ENCODE results near the gene FANCL.
"Not testable (repeated sequence)": the region's sequence is repeated elsewhere in the genome, so short reads cannot be mapped to it uniquely, and the experiment has no call there.

FANCL gene

DNA sequence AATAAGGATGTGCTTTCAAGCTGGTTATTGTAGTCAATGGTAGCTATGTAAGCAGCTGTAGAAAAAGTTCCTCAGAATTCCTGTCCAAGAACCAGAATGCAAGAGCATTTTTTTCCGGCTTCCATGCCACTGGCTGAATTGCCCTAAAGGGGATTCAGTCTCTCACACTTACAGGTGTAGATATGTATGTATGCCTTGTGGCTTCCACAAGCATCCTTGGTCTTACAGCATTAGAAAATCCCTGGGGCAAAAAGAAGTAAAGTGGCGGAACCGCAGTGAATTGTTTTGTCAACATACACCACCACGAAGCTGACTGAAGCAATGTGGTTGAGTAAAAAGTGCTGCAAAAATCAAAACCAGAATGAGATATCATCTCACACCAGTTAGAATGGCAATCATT, 54.6 kb downstream of the FANCL start:
- DNase-seq: no peak
- Mint-ChIP-seq H3K27ac (no peak overlapping the region), H3K9me3 (no peaks in the 10 kb centered on the region), H3K4me1 (no peaks in the 10 kb centered on the region), H3K4me3 (no peak overlapping the region), H3K36me3 (peaks cover 3% of the 10 kb centered on the region), H3K27me3 (no peaks in the 10 kb centered on the region)
- CTCF ChIA-PET: no interaction called here

DNA sequence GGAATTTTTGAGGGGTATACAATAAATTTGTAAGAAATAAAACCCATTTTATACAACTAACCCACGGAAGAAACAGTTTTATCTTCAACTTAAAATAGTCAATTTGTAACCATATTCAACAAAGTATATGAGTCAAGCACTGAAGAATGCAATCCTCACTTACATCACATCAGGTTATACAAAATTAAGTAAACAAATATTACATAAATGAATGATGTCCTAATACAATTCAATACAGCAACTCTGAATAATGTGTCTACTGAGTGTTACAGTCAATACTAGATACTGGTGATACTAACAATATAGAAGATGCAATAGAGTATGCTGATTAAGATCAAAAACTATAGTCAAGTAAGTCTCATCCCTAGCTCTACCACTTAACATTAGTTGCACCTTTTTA, 58.6 kb downstream of the FANCL start:
- Mint-ChIP-seq H3K36me3 (peaks cover 8% of the 10 kb centered on the region), H3K27me3 (no peaks in the 10 kb centered on the region), H3K9me3 (peaks cover 7% of the 10 kb centered on the region), H3K27ac (no peak overlapping the region), H3K4me1 (no peaks in the 10 kb centered on the region), H3K4me3 (no peak overlapping the region)
- CTCF ChIA-PET: no interaction called here
- no peak for DNase-seq

DNA sequence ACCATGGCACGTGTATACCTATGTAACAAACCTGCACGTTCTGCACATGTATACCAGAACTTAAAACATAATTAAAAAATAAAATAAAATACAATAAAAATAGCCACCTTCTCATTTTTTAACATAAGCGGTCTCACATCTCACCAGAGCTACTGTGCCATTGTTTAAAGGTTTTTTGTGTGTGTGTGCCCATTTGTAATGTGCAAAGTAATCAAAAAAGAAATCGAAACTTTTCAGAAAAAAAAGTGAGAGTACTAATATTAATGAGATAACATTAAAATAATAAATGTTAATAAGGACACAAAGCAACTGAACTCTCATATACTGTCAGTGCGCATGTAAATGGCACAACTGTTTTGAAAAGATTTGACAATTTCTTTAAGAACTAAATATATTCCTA, 60.5 kb downstream of the FANCL start:
- CTCF ChIA-PET: no interaction called here
- H3K27me3 Mint-ChIP-seq: no peaks in the 10 kb centered on the region
- no peaks in the 10 kb centered on the region for H3K4me1 Mint-ChIP-seq
- H3K27ac Mint-ChIP-seq: no peak overlapping the region
- DNase-seq: no peak
- H3K36me3 Mint-ChIP-seq: peaks cover 5% of the 10 kb centered on the region
- H3K4me3 Mint-ChIP-seq: no peak overlapping the region
- peaks cover 7% of the 10 kb centered on the region for H3K9me3 Mint-ChIP-seq

DNA sequence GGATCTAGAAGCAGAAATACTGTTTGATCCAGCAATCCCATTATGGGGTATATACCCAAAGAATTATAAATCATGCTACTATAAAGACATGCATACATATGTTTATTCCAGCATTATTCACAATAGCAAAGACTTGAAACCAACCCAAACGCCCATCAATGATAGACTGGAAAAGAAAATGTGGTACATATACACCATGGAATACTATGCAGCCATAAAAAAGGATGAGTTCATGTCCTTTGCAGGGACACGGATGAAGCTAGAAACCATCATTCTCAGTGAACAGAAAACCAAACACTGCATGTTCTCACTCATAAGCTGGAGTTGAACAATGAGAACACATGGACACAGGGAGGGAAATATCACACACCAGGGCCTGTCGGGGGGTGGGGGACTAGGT, 61.0 kb downstream of the FANCL start:
- not testable (repeated sequence) for H3K27ac Mint-ChIP-seq

DNA sequence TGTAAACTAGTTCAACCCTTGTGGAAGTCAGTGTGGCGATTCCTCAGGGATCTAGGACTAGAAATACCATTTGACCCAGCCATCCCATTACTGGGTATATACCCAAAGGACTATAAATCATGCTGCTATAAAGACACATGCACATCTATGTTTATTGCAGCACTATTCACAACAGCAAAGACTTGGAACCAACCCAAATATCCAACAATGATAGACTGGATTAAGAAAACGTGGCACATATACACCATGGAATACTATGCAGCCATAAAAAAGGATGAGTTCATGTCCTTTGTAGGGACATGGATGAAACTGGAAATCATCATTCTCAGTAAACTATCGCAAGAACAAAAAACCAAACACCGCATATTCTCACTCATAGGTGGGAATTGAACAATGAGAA, 63.9 kb downstream of the FANCL start:
- H3K4me1 Mint-ChIP-seq, CTCF ChIA-PET, H3K36me3 Mint-ChIP-seq, DNase-seq, H3K27ac Mint-ChIP-seq, H3K27me3 Mint-ChIP-seq, H3K4me3 Mint-ChIP-seq: not testable (repeated sequence)
- H3K9me3 Mint-ChIP-seq: peaks cover 21% of the 10 kb centered on the region

More for the DNA sequence above, 61.0 kb downstream of the FANCL start:
- H3K36me3 Mint-ChIP-seq, H3K9me3 Mint-ChIP-seq, CTCF ChIA-PET, H3K4me3 Mint-ChIP-seq, H3K4me1 Mint-ChIP-seq, DNase-seq, H3K27me3 Mint-ChIP-seq: not testable (repeated sequence)

DNA sequence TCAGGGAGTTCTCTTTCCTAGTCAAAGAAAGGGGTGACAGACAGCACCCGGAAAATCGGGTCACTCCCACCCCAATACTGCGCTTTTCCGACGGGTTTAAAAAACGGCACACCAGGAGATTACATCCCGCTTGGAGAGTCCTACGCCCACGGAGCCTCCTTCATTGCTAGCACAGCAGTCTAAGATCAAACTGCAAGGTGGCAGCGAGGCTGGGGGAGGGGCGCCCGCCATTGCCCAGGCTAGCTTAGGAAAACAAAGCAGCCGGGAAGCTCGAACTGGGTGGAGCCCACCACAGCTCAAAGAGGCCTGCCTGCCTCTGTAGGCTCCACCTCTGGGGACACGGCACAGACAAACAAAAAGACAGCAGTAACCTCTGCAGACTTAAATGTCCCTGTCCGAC, 69.3 kb downstream of the FANCL start:
- H3K27ac Mint-ChIP-seq, DNase-seq, H3K27me3 Mint-ChIP-seq, CTCF ChIA-PET, H3K4me3 Mint-ChIP-seq, H3K4me1 Mint-ChIP-seq: not testable (repeated sequence)
- H3K36me3 Mint-ChIP-seq: peaks cover 11% of the 10 kb centered on the region
- peaks cover 21% of the 10 kb centered on the region for H3K9me3 Mint-ChIP-seq

DNA sequence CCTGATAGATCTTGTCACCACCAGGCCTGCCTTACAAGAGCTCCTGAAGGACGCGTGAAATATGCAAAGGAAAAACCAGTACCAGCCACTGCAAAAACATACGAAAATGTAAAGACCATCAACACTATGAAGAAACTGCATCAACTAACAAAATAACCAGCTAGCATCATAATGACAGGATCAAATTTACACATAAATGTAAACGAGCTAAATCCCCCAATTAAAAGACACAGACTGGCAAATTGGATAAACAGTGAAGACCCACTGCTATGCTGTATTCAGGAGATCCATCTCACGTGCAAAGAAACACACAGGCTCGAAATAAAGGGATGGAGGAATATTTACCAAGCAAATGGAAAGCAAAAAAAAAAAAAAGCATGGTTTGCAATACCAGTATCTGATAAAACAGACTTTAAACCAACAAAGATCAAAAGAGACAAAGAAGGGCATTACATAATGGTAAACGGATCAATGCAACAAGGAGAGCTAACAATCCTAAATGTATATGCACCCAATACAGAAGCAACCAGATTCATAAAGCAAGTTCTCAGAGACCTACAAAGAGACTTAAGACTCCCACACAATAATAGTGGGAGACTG, 70.7 kb downstream of the FANCL start:
- H3K27ac Mint-ChIP-seq, H3K4me1 Mint-ChIP-seq, H3K4me3 Mint-ChIP-seq, CTCF ChIA-PET, DNase-seq, H3K27me3 Mint-ChIP-seq: not testable (repeated sequence)
- Mint-ChIP-seq H3K9me3 (peaks cover 21% of the 10 kb centered on the region), H3K36me3 (peaks cover 13% of the 10 kb centered on the region)

DNA sequence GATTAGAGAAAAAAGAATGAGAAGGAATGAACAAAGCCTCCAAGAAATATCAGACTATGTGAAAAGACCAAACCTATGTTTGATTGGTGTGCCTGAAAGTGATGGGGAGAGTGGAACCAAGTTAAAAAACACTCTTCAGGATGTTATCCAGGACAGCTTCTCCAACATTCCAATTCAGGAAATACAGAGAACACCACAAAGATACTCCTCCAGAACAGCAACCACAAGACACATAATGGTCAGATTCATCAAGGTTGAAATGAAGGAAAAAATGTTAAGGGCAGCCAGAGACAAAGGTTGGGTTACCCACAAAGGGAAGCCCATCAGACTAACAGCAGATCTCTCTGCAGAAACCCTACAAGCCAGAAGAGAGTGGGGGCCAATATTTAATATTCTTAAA, 71.3 kb downstream of the FANCL start:
- H3K9me3 Mint-ChIP-seq: peaks cover 21% of the 10 kb centered on the region
- H3K27ac Mint-ChIP-seq, CTCF ChIA-PET, H3K4me1 Mint-ChIP-seq, H3K4me3 Mint-ChIP-seq, H3K27me3 Mint-ChIP-seq, DNase-seq: not testable (repeated sequence)
- peaks cover 13% of the 10 kb centered on the region for H3K36me3 Mint-ChIP-seq

DNA sequence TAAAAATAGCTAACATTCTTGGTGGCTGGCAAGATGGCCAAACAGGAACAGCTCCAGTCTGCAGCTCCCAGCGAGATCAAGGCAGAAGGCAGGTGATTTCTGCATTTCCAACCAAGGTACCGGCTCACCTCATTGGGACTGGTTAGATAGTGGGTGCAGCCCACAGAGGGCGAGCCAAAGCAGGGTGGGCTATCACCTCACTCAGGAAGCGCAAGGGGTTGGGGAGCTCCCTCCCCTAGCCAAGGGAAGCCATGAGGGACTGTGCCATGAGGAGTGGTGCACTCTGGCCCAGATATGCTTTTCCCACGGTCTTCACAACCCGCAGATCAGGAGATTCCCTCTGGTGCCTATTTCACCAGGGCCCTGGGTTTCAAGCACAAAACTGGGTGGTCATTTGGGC, 73.0 kb downstream of the FANCL start:
- H3K27me3 Mint-ChIP-seq, DNase-seq, H3K27ac Mint-ChIP-seq, CTCF ChIA-PET, H3K4me3 Mint-ChIP-seq, H3K4me1 Mint-ChIP-seq: not testable (repeated sequence)
- Mint-ChIP-seq H3K36me3 (peaks cover 15% of the 10 kb centered on the region), H3K9me3 (peaks cover 13% of the 10 kb centered on the region)

DNA sequence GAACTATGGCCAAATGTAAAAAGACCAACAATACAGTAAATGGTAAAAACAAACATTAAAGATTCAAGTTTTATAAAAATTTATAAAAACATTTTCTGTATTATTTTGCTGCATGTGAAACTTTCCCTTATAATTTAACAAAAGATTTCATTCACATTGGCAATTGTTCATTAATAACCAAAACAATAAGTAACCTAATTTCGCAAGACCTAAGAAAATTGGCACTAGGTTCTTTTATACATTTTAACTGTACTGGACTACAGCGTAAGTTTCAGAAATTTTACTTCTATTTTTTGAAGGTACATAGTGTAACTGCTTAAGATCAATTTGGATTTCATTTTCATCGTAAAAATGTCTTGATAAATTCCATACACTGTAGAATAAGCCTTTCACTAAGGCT, 77.2 kb downstream of the FANCL start:
- Mint-ChIP-seq H3K27ac (no peak overlapping the region), H3K9me3 (no peaks in the 10 kb centered on the region), H3K36me3 (peaks cover 23% of the 10 kb centered on the region), H3K27me3 (no peaks in the 10 kb centered on the region), H3K4me3 (no peak overlapping the region), H3K4me1 (no peaks in the 10 kb centered on the region)
- CTCF ChIA-PET: no interaction called here
- DNase-seq: no peak

DNA sequence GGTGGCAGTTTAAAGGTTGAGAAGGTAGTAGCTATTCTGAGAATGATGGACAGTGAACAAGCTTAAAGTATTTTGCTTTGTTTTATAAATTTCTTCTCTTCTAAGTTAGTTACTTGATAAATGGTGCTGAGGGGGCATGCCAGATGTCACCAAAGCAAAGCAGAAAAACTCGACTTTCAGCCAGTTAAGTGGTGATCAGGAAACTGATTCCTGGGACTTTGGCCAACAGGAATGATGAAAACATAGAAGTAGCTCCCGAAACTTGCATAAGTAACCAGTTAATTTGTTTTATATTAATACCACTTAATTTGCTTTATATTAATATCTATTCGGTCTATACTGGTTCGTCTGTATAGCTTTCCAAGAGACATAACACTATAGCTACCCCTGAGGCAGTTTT, 82.6 kb downstream of the FANCL start:
- no peak for DNase-seq
- H3K4me3 Mint-ChIP-seq: no peak overlapping the region
- CTCF ChIA-PET: no interaction called here
- H3K9me3 Mint-ChIP-seq: peaks cover 4% of the 10 kb centered on the region
- no peaks in the 10 kb centered on the region for H3K27me3 Mint-ChIP-seq
- H3K36me3 Mint-ChIP-seq: peaks cover 47% of the 10 kb centered on the region
- H3K4me1 Mint-ChIP-seq: no peaks in the 10 kb centered on the region
- H3K27ac Mint-ChIP-seq: no peak overlapping the region

DNA sequence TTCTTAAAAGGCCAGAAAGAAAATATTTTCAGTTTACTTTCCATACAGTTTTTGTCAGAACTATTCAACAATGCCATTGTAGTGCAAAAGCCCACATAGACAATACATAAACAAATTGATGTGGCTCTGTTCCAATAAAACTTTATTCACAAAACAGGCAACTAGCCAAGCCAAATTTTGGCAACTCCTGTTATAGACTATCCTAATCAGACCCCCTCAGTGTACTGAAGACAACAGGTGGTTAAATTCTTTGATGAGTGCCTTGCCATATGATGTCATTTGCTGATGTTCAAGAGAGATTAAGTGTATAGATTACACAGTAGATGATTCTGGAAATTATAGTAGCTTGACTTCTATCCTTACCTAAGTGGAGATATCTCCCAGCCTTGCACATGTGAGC, 83.4 kb downstream of the FANCL start:
- Mint-ChIP-seq H3K36me3 (peaks cover 47% of the 10 kb centered on the region), H3K4me3 (no peak overlapping the region), H3K9me3 (peaks cover 4% of the 10 kb centered on the region), H3K27me3 (no peaks in the 10 kb centered on the region), H3K4me1 (no peaks in the 10 kb centered on the region), H3K27ac (no peak overlapping the region)
- CTCF ChIA-PET: no interaction called here
- DNase-seq: no peak

DNA sequence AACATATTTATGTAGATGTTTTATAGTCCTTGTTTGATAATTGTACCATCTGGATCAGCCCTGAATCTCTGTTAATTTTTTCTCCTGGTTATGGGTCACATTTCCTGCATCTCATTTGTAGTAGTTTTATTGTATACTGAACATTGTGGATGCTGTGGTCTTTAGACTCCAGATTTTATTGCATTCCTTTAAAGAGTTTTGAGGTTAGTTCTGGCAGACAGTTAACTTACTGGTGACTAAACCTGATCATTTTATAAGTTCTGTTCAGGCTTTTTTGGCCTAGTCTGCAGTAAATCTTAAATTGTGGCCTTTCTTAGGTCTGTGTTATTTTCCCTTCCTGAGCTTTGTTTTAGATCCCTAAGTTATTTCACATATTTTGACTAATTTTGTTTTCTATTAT, 84.3 kb downstream of the FANCL start:
- no peak overlapping the region for H3K4me3 Mint-ChIP-seq
- H3K9me3 Mint-ChIP-seq: peaks cover 4% of the 10 kb centered on the region
- H3K4me1 Mint-ChIP-seq: no peaks in the 10 kb centered on the region
- peaks cover 44% of the 10 kb centered on the region for H3K36me3 Mint-ChIP-seq
- CTCF ChIA-PET: no interaction called here
- no peaks in the 10 kb centered on the region for H3K27me3 Mint-ChIP-seq
- H3K27ac Mint-ChIP-seq: no peak overlapping the region
- DNase-seq: no peak

DNA sequence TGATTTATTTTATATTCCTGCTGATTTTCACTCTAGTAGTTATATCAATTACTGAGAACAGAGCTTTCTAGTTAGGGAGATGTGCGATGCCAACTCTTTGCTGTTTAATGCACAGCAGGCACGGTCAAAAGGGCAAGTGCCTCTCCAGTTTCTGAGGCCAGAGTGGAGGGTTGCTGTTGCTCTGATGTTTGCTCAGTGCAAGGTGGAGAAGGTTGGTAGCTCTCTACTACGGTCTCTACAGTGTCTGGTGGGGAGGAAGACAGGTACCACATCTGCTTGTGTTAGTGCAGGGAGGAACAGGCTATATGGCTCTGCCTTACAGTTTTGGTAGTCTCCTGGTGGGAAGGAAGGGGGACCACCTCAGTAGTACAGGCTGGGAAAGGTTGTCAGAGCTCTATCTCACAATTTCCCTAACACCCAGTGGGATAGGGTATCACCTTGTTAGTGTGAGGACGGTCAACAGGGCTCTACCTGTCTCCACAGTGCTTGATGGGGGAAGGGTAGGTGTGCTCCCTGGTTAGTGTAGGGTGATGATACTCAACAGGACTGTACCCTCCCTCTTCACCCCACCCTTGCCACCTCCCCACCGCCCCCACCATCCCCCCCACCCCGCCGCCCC, 85.9 kb downstream of the FANCL start:
- DNase-seq: no peak
- H3K36me3 Mint-ChIP-seq: peaks cover 37% of the 10 kb centered on the region
- H3K27ac Mint-ChIP-seq: no peak overlapping the region
- no peaks in the 10 kb centered on the region for H3K27me3 Mint-ChIP-seq
- no peak overlapping the region for H3K4me3 Mint-ChIP-seq
- no peaks in the 10 kb centered on the region for H3K4me1 Mint-ChIP-seq
- H3K9me3 Mint-ChIP-seq: peaks cover 4% of the 10 kb centered on the region
- CTCF ChIA-PET: interaction anchor here (1.0 kb wide), 1 partner anchor 9 kb away, joined by 4 read pairs; no protein-coding TSS in a partner anchor

DNA sequence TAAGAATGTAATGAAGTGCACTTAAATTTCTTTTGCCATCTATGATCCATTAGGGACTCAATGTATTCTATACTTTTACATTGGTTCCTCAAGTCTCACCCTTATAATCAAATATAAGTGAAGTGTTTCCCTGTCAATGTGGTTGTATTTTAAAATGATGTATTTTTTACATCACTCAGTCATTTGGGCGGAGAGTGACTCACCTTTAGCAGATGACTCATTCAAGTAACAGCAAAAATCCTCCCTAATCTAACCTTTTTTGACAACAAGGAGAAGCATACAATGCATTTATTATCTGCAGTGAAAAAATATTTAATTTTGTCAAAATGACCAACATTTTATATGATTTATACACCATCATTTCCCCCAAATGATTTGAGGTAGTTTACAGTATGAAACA, 94.4 kb downstream of the FANCL start:
- peaks cover 16% of the 10 kb centered on the region for H3K36me3 Mint-ChIP-seq

More for the DNA sequence above, 94.4 kb downstream of the FANCL start:
- DNase-seq: no peak
- Mint-ChIP-seq H3K27me3 (no peaks in the 10 kb centered on the region), H3K9me3 (no peaks in the 10 kb centered on the region), H3K4me1 (no peaks in the 10 kb centered on the region), H3K4me3 (no peak overlapping the region), H3K27ac (no peak overlapping the region)
- CTCF ChIA-PET: interaction anchor here (1.1 kb wide), 1 partner anchor 8 kb away, joined by 4 read pairs; no protein-coding TSS in a partner anchor

Data from activated naive CD4-positive, alpha-beta T cell treated with anti-CD3 and anti-CD28 coated beads, Interleukin-2, amount 10 ng/mL, durations not matched to agents 7 days and 5 days (primary cell).